NT2/D1 (cell line): Measurements from ENCODE around the gene C17orf75.

Experiments
- YY1 ChIP-seq: IDR thresholded peaks from 2 replicates; pipeline ENCODE4 v1.6.1; 2011; ENCODE audit not compliant: insufficient read length, insufficient read depth
- ZNF274 ChIP-seq: IDR thresholded peaks from 2 replicates; pipeline ENCODE4 v1.6.1; 2011; ENCODE audit warnings: mild to moderate bottlenecking, low read depth, low read length

- no peak for TF ChIP-seq ZNF274
- no peak for TF ChIP-seq YY1
Observed at GRCh38 chr17:32287804-32288511, 54.0 kb downstream of the C17orf75 start.
